ENCODE data around the gene EML6.

DNA sequence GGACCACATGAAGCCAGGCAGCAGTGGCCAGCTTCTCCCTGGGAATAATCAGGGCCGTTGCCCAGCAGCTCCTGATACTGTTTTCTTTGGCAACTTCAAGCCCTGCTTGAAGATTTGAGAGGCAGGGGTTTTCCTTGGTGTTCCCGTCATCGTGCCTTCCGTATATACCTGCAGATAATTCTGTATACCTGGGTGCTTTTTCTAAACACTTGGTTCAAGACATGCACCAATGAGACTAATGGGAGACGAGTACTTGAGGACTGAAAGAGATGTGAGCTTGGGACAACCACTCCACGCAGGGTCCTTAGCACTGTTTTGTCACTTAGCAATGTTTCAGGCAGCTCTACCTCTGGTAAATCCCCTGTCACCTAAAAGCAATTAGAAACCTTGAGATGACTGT lies 208.0 kb downstream of the EML6 start:
- TF ChIP-seq, protein P1, sequence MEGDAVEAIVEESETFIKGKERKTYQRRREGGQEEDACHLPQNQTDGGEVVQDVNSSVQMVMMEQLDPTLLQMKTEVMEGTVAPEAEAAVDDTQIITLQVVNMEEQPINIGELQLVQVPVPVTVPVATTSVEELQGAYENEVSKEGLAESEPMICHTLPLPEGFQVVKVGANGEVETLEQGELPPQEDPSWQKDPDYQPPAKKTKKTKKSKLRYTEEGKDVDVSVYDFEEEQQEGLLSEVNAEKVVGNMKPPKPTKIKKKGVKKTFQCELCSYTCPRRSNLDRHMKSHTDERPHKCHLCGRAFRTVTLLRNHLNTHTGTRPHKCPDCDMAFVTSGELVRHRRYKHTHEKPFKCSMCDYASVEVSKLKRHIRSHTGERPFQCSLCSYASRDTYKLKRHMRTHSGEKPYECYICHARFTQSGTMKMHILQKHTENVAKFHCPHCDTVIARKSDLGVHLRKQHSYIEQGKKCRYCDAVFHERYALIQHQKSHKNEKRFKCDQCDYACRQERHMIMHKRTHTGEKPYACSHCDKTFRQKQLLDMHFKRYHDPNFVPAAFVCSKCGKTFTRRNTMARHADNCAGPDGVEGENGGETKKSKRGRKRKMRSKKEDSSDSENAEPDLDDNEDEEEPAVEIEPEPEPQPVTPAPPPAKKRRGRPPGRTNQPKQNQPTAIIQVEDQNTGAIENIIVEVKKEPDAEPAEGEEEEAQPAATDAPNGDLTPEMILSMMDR (conservative IDR thresholded peaks at IDR 0.05; ENCODE audit: low read length) = no peak
- TF ChIP-seq EZH2phosphoT487 (IDR thresholded peaks at IDR 0.05; ENCODE audit: borderline replicate concordance) = no peak
